B cell (primary cell): Measurements from ENCODE around the gene NECTIN4.

Experiments
- EZH2 ChIP-seq: IDR thresholded peaks from 2 replicates; pipeline ENCODE4 v1.6.1; 2012; ENCODE audit warnings: borderline replicate concordance, low read depth, mild to moderate bottlenecking, moderate library complexity, low read length; ENCODE audit not compliant: insufficient read depth, poor library complexity, severe bottlenecking
- TF ChIP-seq, protein P1 (sequence below): fragments of 200-600 bp; IDR thresholded peaks from one replicate; pipeline ENCODE4 v1.8.0; 2022; ENCODE audit warnings: antibody characterized with exemption, mild to moderate bottlenecking

DNA sequence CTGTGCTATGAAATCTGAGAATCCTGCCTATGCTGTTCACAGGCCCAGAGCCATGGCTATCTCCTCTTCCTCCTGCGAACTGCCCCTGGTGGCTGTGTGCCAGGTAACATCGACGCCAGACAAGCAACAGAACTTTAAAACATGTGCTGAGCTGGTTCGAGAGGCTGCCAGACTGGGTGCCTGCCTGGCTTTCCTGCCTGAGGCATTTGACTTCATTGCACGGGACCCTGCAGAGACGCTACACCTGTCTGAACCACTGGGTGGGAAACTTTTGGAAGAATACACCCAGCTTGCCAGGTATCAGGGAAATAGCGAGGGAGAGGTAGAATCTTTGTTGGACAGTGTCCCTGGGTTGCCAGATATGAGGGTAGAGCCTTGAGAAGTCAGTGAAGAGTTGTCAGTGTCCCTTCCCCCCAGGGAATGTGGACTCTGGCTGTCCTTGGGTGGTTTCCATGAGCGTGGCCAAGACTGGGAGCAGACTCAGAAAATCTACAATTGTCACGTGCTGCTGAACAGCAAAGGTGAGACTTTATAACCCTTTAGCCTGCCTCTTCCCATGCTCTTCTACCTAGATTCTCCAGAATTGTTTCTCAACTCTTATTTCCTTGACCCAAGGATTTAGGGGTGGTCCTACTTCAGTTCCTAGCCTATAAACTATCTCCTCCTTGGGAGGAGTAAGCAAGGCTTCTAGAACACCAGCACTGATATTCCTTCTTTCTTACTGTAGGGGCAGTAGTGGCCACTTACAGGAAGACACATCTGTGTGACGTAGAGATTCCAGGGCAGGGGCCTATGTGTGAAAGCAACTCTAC is 29.9 kb upstream of the NECTIN4 start:
- TF ChIP-seq EZH2: no peak
- TF ChIP-seq, protein P1, sequence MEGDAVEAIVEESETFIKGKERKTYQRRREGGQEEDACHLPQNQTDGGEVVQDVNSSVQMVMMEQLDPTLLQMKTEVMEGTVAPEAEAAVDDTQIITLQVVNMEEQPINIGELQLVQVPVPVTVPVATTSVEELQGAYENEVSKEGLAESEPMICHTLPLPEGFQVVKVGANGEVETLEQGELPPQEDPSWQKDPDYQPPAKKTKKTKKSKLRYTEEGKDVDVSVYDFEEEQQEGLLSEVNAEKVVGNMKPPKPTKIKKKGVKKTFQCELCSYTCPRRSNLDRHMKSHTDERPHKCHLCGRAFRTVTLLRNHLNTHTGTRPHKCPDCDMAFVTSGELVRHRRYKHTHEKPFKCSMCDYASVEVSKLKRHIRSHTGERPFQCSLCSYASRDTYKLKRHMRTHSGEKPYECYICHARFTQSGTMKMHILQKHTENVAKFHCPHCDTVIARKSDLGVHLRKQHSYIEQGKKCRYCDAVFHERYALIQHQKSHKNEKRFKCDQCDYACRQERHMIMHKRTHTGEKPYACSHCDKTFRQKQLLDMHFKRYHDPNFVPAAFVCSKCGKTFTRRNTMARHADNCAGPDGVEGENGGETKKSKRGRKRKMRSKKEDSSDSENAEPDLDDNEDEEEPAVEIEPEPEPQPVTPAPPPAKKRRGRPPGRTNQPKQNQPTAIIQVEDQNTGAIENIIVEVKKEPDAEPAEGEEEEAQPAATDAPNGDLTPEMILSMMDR: peak; percentile 51
